HCT116 (cell line): ENCODE results near the gene RMDN3.

Experiments
- CEBPB ChIP-seq: IDR thresholded peaks from 2 replicates; pipeline ENCODE4 v1.6.1; 2012; ENCODE audit warnings: low read depth
- CTCF ChIP-seq, 3 experiments: fragments of 200-600 bp in 1 of 3; sonication (generic) in 1 of 3; IDR thresholded peaks in 2 of 3; conservative IDR thresholded peaks in 1 of 3; 2 replicates each; pipeline ENCODE4 v1.5.1; 2012 to 2017; ENCODE audit warnings: low read depth in 2 of 3, low read length in 2 of 3, antibody characterized with exemption in 1 of 3, borderline replicate concordance in 1 of 3, control low read depth in 1 of 3, mild to moderate bottlenecking in 1 of 3, mixed read lengths in 1 of 3, mixed run types in 1 of 3, moderate library complexity in 1 of 3; ENCODE audit not compliant: insufficient read depth in 1 of 3
- ELF1 ChIP-seq: IDR thresholded peaks from 2 replicates; pipeline ENCODE4 v1.6.1; 2012; ENCODE audit warnings: low read depth, borderline replicate concordance
- EZH2 ChIP-seq: fragments of 200-600 bp; sonication (generic); IDR thresholded peaks from 2 replicates; pipeline ENCODE4 v1.6.1; 2017; ENCODE audit warnings: antibody characterized with exemption, mixed run types
- EZH2phosphoT487 ChIP-seq: fragments of 200-600 bp; IDR thresholded peaks from 2 replicates; pipeline ENCODE4 v1.6.1; 2018; ENCODE audit warnings: antibody characterized with exemption, borderline replicate concordance
- MAX ChIP-seq: IDR thresholded peaks from 2 replicates; pipeline ENCODE4 v1.6.1; 2012
- POLR2A ChIP-seq: IDR thresholded peaks from 2 replicates; pipeline ENCODE4 v1.7.0; 2011; ENCODE audit warnings: borderline replicate concordance; ENCODE audit not compliant: insufficient read depth, insufficient read length; ENCODE audit errors: extremely low read depth
- POLR2AphosphoS5 ChIP-seq: IDR thresholded peaks from 2 replicates; pipeline ENCODE4 v1.6.1; 2011; ENCODE audit warnings: mild to moderate bottlenecking, low read depth, low read length, moderate library complexity
- RAD21 ChIP-seq: IDR thresholded peaks from 2 replicates; pipeline ENCODE4 v1.6.1; 2012; ENCODE audit warnings: low read depth, mild to moderate bottlenecking
- SRF ChIP-seq: IDR thresholded peaks from 2 replicates; pipeline ENCODE4 v1.6.1; 2012; ENCODE audit warnings: low read depth
- YY1 ChIP-seq: IDR thresholded peaks from 2 replicates; pipeline ENCODE4 v1.6.1; 2011; ENCODE audit warnings: low read length, low read depth, moderate library complexity, mild to moderate bottlenecking; ENCODE audit not compliant: insufficient replicate concordance; ENCODE audit errors: extremely low read depth

GRCh38 chr15:40759961-40760360 is 4.9 kb upstream of the RMDN3 start:
- TF ChIP-seq RAD21 (no peak), CTCF (IDR thresholded peaks at IDR 0.05 in 2 of 3, conservative IDR thresholded peaks at IDR 0.05 in 1 of 3; ENCODE audit: borderline replicate concordance in 1 of 3, insufficient read depth in 1 of 3, low read depth in 2 of 3, low read length in 2 of 3) (no peak), POLR2A (no peak), POLR2AphosphoS5 (no peak), YY1 (no peak), EZH2phosphoT487 (no peak), MAX (no peak), SRF (no peak), EZH2 (no peak), CEBPB (no peak), ELF1 (no peak)
